IPS-NIHi11 (cell line): ENCODE data around the gene GLP2R.

Source experiments
- DNase-seq: peaks from one replicate; pipeline ENCODE4 v3.0.0; 2012; ENCODE audit warnings: mixed read lengths, low spot score

Gene GLP2R

DNA sequence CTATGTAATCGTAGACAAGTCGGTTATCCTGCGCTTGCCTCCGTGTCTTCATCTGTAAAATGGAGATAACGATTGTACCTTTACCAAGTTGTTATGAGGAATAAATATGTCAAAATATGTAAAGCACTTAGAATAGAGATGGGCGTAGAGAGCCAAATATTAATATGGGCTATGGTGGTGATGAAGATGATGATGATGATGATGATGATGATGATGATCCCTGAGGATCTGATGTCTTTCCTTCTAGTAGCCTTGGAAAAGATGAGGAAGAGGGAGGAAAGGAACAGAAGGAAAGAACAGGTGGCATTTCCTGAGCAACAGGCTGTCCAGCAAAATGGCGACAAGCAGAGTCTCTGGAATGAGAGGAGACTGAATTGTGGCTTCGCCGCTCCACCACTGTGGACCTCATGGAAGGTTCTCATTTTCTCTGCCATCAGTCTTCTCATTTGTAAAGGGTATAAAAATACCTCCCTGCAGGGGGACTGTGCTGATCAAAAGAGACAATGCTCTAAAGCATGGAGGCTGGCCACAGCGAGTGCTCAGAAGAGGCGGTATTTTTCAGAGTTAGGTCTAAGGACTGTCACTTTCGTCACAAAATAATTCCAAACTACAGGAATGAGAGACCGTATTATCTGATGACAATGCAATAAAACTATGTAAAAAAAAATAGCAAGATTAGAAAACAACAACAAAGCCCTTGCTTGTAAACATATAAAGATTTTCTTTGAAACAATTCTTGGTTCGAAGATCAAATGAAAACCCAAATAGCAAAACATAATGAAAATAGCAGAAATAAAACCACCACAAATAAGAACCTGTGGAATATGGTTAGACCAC is 96.5 kb downstream of the GLP2R start:
- DNase-seq, result no peak

GRCh38 chr17:9924735-9925191 is 99.0 kb downstream of the GLP2R start:
- peak; percentile 76 for DNase-seq

- DNase-seq, result no peak
Observed at GRCh38 chr17:9925457-9925856, 99.7 kb downstream of the GLP2R start.

GRCh38 chr17:9926150-9926804 is 100.6 kb downstream of the GLP2R start:
- no peak for DNase-seq

DNA sequence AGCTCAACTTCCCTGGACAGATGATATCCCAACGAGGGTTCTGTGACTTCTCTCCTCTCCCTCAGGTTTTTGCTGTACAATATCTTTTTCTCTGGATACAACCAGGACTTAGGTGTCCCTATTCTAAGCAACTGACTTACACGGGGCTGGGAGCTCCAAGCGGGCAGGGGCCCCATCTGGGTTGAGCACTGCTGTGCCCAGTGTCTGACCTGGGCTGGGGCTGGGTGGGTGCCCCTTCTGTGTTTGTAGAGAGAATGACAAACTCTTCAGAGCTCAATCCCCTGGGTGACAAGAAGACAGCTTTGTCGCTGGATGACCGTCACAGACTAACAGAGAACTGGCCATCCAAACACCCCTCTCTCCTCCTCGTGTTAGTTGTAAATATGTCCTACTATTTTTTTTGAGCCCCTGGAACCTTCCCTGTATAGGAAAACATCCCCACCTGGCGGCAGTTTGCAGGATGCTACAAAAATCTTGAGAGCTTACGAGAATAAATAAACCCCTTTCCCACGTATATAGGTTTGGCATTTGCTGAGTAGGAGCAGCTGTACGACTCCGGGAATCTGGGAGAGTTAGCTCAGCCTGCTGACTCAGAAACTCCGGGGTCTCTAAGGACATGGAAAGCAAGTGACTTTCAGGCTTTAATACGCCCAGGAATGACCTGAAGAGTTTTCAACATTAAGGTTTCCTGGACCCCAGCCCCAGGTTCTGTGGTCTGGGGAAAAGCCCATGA is 103.0 kb downstream of the GLP2R start:
- DNase-seq, result peak; percentile 68

- DNase-seq, result no peak
Observed at GRCh38 chr17:9929871-9930270, 104.1 kb downstream of the GLP2R start.

- DNase-seq, result no peak
Observed at GRCh38 chr17:9931144-9931741, 105.5 kb downstream of the GLP2R start.

DNA sequence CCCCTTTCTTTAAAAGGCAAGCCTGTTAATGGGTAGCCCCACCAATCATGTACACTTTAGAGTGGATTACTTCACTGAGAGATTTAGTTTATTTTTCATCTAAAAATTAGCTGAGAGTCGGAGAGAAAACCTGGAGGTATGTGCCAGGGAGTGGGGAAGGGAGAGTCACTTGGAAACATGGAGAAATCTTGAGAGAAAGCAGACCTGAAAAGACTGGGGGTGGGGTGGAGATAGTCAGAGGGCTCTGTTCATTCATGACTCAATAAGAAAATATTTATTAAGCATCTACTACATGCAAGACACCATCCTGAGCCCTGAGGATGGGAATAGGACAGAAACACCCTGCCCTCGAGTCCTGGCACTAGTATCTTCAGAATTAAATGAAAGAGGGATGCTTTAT is 106.8 kb downstream of the GLP2R start:
- no peak for DNase-seq

DNA sequence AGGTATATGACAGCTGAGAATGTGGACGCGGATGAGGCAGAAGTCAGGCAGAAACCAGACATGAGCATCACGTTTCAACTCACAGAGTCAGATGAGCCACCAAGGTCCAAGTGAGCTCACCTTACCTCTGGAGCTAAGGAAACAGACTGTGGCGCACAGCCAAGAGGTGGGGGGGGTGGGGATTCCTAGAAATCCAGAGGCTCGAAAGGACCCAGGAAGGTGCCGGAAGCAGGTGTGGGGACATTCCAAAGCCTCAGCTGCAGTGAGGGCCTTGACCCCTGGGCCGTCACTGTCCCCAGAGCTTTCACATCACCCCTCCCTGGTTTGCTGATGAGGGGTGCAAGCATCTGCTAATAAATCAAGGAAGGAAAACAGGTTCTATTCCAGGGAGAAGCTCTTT is 108.6 kb downstream of the GLP2R start:
- no peak for DNase-seq

DNA sequence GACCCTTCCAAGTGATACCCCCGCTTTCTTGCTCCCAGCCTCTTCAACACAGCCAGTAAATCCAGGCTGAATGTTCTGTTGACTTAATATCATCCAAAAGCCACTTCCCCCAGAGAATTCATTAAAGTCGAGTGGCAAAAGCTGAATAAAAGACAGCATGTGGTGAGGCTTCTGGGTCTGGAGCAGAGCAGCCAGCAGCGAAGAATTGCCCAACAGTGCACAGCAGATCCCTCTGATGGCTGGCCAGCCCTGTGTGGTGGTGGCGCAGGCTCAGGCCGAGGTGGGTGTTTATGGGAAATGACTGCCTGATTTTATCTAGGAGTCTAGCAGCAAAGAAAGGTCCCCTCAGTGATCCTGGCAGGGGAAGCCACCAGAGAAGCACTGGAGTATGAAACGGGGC is 109.7 kb downstream of the GLP2R start:
- no peak for DNase-seq

DNA sequence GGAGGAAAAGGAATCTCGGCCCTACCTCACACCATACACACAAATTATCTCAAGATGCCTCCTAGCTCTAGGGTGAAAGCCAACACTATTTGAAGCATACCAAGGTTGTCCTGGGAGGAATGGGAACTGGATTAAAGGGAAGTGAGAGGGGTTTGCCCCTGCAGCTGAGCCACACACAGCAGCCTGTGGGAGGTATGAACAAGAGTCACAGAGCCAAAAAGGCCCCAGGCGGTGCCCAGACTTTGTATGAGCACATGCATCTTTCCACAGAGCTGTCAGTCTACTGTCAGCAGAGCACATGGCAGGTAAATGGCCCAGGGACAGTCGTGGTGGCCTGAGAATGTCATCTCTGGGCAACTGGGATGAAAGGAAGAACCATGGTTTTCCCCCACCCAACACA is 110.4 kb downstream of the GLP2R start:
- DNase-seq, result no peak

DNA sequence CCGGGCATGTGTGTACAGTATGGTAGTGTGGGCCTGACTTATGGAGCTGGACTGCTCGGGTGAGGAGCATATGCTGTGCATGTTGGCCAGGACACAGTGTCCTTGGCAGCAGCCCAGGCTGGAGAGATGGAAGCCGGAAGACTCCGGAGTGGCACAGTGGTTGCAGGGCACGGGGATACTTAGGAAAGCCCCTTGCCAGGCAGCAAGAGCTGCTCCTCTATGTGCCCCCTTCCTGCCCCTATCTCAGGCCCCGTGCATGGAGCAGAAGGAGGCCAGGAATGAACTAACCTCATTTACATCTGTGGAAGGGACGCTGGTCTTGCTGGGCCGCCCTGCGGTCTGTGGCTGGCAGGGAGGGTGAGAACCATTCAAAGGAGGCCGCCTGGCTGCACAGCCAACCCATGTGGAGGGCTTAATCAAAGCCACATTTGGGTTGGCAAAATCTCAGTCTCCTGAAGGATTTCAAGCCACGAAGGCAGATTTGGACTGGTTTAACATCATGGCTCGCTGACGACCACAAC is 111.6 kb downstream of the GLP2R start:
- no peak for DNase-seq

DNA sequence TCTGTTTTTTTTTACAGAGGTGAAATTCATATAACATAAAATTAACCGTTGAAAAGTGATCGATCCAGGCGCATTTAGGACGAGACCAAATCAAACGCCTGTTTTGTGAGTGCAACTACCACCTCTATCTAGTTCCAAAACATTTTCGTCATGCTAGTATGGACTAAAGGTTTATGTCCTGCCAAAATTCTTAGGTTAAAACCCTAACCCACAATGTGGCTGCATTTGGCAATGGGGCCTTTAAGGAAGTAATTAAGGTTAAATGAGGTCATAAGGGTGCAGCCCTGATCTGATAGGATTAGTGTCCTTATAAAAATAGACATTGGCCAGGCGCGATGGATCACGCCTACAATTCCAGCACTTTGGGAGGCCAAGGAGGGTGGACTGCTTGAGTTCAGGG is 112.2 kb downstream of the GLP2R start:
- no peak for DNase-seq

- no peak for DNase-seq
Observed at GRCh38 chr17:9938764-9939163, 113.0 kb downstream of the GLP2R start.

- DNase-seq, result no peak
Observed at GRCh38 chr17:9940841-9941240, 115.1 kb downstream of the GLP2R start.

- DNase-seq, result no peak
Observed at GRCh38 chr17:9941305-9941704, 115.6 kb downstream of the GLP2R start.
